Liver (tissue), 9 donors: ENCODE data around the gene HLA-DRB5. TPM values are rescaled to one million over a fixed set of nuclear protein-coding genes. Genes with fewer than 3 reads are reported as not detected.
"Not testable (repeated sequence)": the region's sequence is repeated elsewhere in the genome, so short reads cannot be mapped to it uniquely, and the experiment has no call there.

ENCODE experiments used
- DNase-seq: peaks from one replicate; pipeline ENCODE4 v3.0.0-alpha.2; 2017; ENCODE audit warnings: low spot score
- H3K27ac ChIP-seq, 2 donors: one replicate each; pipeline ENCODE4 v1.7.0; 2013; ENCODE audit warnings: inconsistent platforms in 2 of 2, low read length in 2 of 2, control low read depth in 1 of 2, low read depth in 1 of 2, mild to moderate bottlenecking in 1 of 2
- H3K27me3 ChIP-seq, 4 donors: one replicate each; pipeline versions ENCODE4 v1.6.1 to v1.7.0; 2013; ENCODE audit warnings: low read length in 3 of 4, inconsistent platforms in 1 of 4, mild to moderate bottlenecking in 1 of 4, moderate library complexity in 1 of 4; ENCODE audit not compliant: control insufficient read depth in 4 of 4, insufficient read depth in 4 of 4
- H3K36me3 ChIP-seq, 4 donors: one replicate each; pipeline versions ENCODE4 v1.6.1 to v1.7.0; 2013; ENCODE audit warnings: low read length in 3 of 4, mild to moderate bottlenecking in 3 of 4, low read depth in 1 of 4, moderate library complexity in 1 of 4; ENCODE audit not compliant: control insufficient read depth in 4 of 4, insufficient read depth in 3 of 4
- H3K4me1 ChIP-seq, 4 donors: one replicate each; pipeline versions ENCODE4 v1.6.1 to v1.7.0; 2013; ENCODE audit warnings: low read length in 3 of 4, mild to moderate bottlenecking in 3 of 4, moderate library complexity in 1 of 4; ENCODE audit not compliant: control insufficient read depth in 4 of 4, insufficient read depth in 4 of 4
- H3K4me3 ChIP-seq, 3 donors: one replicate each; pipeline versions ENCODE4 v1.6.1 to v1.7.0; 2013; ENCODE audit warnings: low read length in 3 of 3, control low read depth in 1 of 3, low read depth in 1 of 3, mild to moderate bottlenecking in 1 of 3
- H3K9ac ChIP-seq, 2 donors: one replicate each; pipeline ENCODE4 v1.7.0; 2013; ENCODE audit warnings: low read length in 2 of 2, mild to moderate bottlenecking in 2 of 2, moderate library complexity in 2 of 2, control low read depth in 1 of 2, low read depth in 1 of 2
- H3K9me3 ChIP-seq, 4 donors: one replicate each; pipeline versions ENCODE4 v1.6.1 to v1.7.0; 2013; ENCODE audit warnings: low read length in 3 of 4; ENCODE audit not compliant: control insufficient read depth in 4 of 4
- CTCF ChIP-seq: fragments of 150-350 bp; IDR thresholded peaks from 2 replicates; pipeline ENCODE4 v1.5.1; 2017; ENCODE audit warnings: improper control_type of control experiment, low read depth, low read length; ENCODE audit not compliant: missing input control
- EGR1 ChIP-seq, 2 donors: IDR thresholded peaks; 2 replicates each; pipeline ENCODE4 v1.6.1; 2016 to 2018; ENCODE audit warnings: antibody characterized with exemption in 2 of 2, low read depth in 2 of 2
- FOXA1 ChIP-seq: IDR thresholded peaks from 2 replicates; pipeline ENCODE4 v1.6.1; 2016; ENCODE audit warnings: antibody characterized with exemption
- FOXA2 ChIP-seq: IDR thresholded peaks from 2 replicates; pipeline ENCODE4 v1.6.1; 2016; ENCODE audit warnings: antibody characterized with exemption
- GABPA ChIP-seq, 2 donors: IDR thresholded peaks in 1 of 2; conservative IDR thresholded peaks in 1 of 2; 2 replicates each; pipeline ENCODE4 v1.6.1; 2016; ENCODE audit warnings: antibody characterized with exemption in 2 of 2, mild to moderate bottlenecking in 1 of 2, moderate library complexity in 1 of 2
- HNF4A ChIP-seq, 2 donors: conservative IDR thresholded peaks; 2 replicates each; pipeline ENCODE4 v1.6.1; 2016; ENCODE audit warnings: antibody characterized with exemption in 2 of 2, mild to moderate bottlenecking in 2 of 2
- HNF4G ChIP-seq: IDR thresholded peaks from 2 replicates; pipeline ENCODE4 v1.6.1; 2016; ENCODE audit warnings: antibody characterized with exemption
- JUND ChIP-seq, 2 donors: IDR thresholded peaks; 2 replicates each; pipeline ENCODE4 v1.6.1; 2016; ENCODE audit warnings: antibody characterized with exemption in 2 of 2
- MAX ChIP-seq: IDR thresholded peaks from 2 replicates; pipeline ENCODE4 v1.6.1; 2016; ENCODE audit warnings: antibody characterized with exemption
- NR2F2 ChIP-seq: IDR thresholded peaks from 2 replicates; pipeline ENCODE4 v1.6.1; 2016; ENCODE audit warnings: antibody characterized with exemption
- RAD21 ChIP-seq, 2 donors: IDR thresholded peaks; 2 replicates each; pipeline ENCODE4 v1.6.1; 2016; ENCODE audit warnings: antibody characterized with exemption in 2 of 2, mild to moderate bottlenecking in 2 of 2
- REST ChIP-seq: IDR thresholded peaks from 2 replicates; pipeline ENCODE4 v1.6.1; 2016; ENCODE audit warnings: antibody characterized with exemption, mild to moderate bottlenecking
- RXRA ChIP-seq, 2 donors: IDR thresholded peaks; 2 replicates each; pipeline ENCODE4 v1.6.1; 2017 to 2018; ENCODE audit warnings: antibody characterized with exemption in 2 of 2, mild to moderate bottlenecking in 1 of 2
- SP1 ChIP-seq: IDR thresholded peaks from 2 replicates; pipeline ENCODE4 v1.6.1; 2018; ENCODE audit warnings: antibody characterized with exemption, mild to moderate bottlenecking
- TAF1 ChIP-seq: conservative IDR thresholded peaks from 2 replicates; pipeline ENCODE4 v1.6.1; 2016; ENCODE audit warnings: antibody characterized with exemption, mild to moderate bottlenecking
- YY1 ChIP-seq: IDR thresholded peaks from 2 replicates; pipeline ENCODE4 v1.6.1; 2016; ENCODE audit warnings: antibody characterized with exemption, mild to moderate bottlenecking
- WGBS: extraction: QIAGEN DNeasy Blood & Tissue Kit; methylation state at CpG from one replicate; pipeline ENCODE4 v1.1.7; 2013; 5-methylcytosine and 5-hydroxymethylcytosine counted together
- polyA plus RNA-seq, 2 donors: library from polyadenylated mRNA; stranded (reverse) in 1 of 2; unstranded in 1 of 2; fragments of 200-250 nt in 1 of 2; fragments of >200 nt in 1 of 2; fragmentation: Nextera tagmentation in 1 of 2; extraction: Ambion mirVana in 1 of 2; gene quantifications; one replicate each; pipeline versions ENCODE4 v1.2.1 to v1.2.3, GENCODE V29; 2013 to 2015
- total RNA-seq, 2 donors: library from RNA; depleted of rRNA; stranded (reverse); fragments of >200 nt; gene quantifications; one replicate each; pipeline ENCODE4 v1.2.3, GENCODE V29; 2014
- donor health status: healthy.
- donor health status: healthy.
- donor health status: healthy.
- donor health status: healthy.
- donor health status: healthy.

Gene HLA-DRB5
- total and polyA plus RNA-seq, 4 donors: 0.36 to 42.9 (median 2.8) TPM

GRCh38 chr6:32553037-32553742 is 23.1 kb upstream of the HLA-DRB5 start (continued):
- TF ChIP-seq REST (no peak), EGR1 (IDR thresholded peaks at IDR 0.05; ENCODE audit: low read depth in 2 of 2) (no peak)

GRCh38 chr6:32551410-32551809 is 21.3 kb upstream of the HLA-DRB5 start:
- Histone ChIP-seq H3K9ac (no peak overlapping the region), H3K36me3 (no peaks in the 10 kb centered on the region), H3K27me3 (no peaks in the 10 kb centered on the region), H3K4me1 (no peaks in the 10 kb centered on the region), H3K9me3 (no peaks in the 10 kb centered on the region), H3K27ac (no peak overlapping the region), H3K4me3 (no peak overlapping the region)
- WGBS: 36% methylated on average over 5 of the region's 5 CpGs
- TF ChIP-seq FOXA1 (no peak), RAD21 (IDR thresholded peaks at IDR 0.05) (no peak), TAF1 (no peak)
- no peak for DNase-seq

- Histone ChIP-seq H3K4me3 (no peak overlapping the region), H3K9me3 (no peaks in the 10 kb centered on the region), H3K9ac (no peak overlapping the region), H3K4me1 (no peaks in the 10 kb centered on the region), H3K27ac (no peak overlapping the region), H3K36me3 (no peaks in the 10 kb centered on the region), H3K27me3 (no peaks in the 10 kb centered on the region)
- no peak for DNase-seq
- TF ChIP-seq RXRA (IDR thresholded peaks at IDR 0.05) (no peak), JUND (IDR thresholded peaks at IDR 0.05) (no peak), CTCF (no peak), FOXA1 (no peak), GABPA (IDR thresholded peaks at IDR 0.05 in 1 of 2, conservative IDR thresholded peaks at IDR 0.05 in 1 of 2) (no peak), YY1 (no peak), FOXA2 (no peak), TAF1 (no peak), MAX (no peak), HNF4G (no peak), HNF4A (conservative IDR thresholded peaks at IDR 0.05) (no peak), SP1 (no peak), REST (no peak), EGR1 (IDR thresholded peaks at IDR 0.05; ENCODE audit: low read depth in 2 of 2) (no peak), NR2F2 (no peak)
- WGBS: 55% methylated on average over 4 of the region's 5 CpGs
Measured at GRCh38 chr6:32539839-32540238, 9.8 kb upstream of the HLA-DRB5 start.

GRCh38 chr6:32530431-32530793 is 325 bp upstream of the HLA-DRB5 start:
- not testable (repeated sequence) for H3K36me3 ChIP-seq, H3K27ac ChIP-seq, DNase-seq, H3K4me3 ChIP-seq, H3K27me3 ChIP-seq, H3K4me1 ChIP-seq, H3K9ac ChIP-seq, H3K9me3 ChIP-seq
- WGBS: 0% methylated on average over 3 of the region's 3 CpGs
